ENCODE results near the gene PCDHGA12. TPM values are rescaled to one million over a fixed set of nuclear protein-coding genes. Genes with fewer than 3 reads are reported as not detected.

PCDHGA12 gene
- total and polyA plus RNA-seq, 2 of the 8 experiments (the other 6 are each of a cell fraction or from before 2014, with no cell fraction given): 0.88 to 1.3 TPM

GRCh38 chr5:141409598-141410306, 20.6 kb upstream of the PCDHGA12 start:
- 95% methylated on average over 62 of the region's 64 CpGs; no CpG with 5 or more reads in 1 of the 2 experiments for WGBS, 2 experiments (ENCODE audit: extremely low coverage in 1 of 2, insufficient coverage in 1 of 2, insufficient read length in 1 of 2, insufficient replicate concordance in 2 of 2, low coverage in 1 of 2, low lambda C conversion rate in 2 of 2, missing lambda C conversion rate in 1 of 2)
- H3K18ac ChIP-seq (ENCODE audit: extremely low read depth, low read length): no peak overlapping the region
- no peak overlapping the region for H4K91ac ChIP-seq (replicated peaks; ENCODE audit: insufficient read length, low read length)
- H4K20me1 ChIP-seq (replicated peaks in 1 of 2; ENCODE audit: control insufficient read depth in 1 of 2, insufficient read depth in 2 of 2, low read length in 2 of 2): peaks cover 0 to 1% of the 10 kb centered on the region in 2 experiments
- H3K4me1 ChIP-seq (replicated peaks in 1 of 4; ENCODE audit: control insufficient read depth in 3 of 4, insufficient read depth in 4 of 4, low read length in 3 of 4): no peaks in the 10 kb centered on the region
- H2AFZ ChIP-seq (ENCODE audit: low read length): no peak overlapping the region
- peaks cover 2% of the 10 kb centered on the region; the same call in 1 of the 2 replicates for H3K23me2 ChIP-seq (ENCODE audit: low read depth, low read length)
- no peaks in the 10 kb centered on the region for H3K79me1 ChIP-seq (ENCODE audit: low read depth, low read length)
- H3K9ac ChIP-seq (replicated peaks in 1 of 4; ENCODE audit: extremely low read depth in 1 of 4, low read depth in 3 of 4, low read length in 3 of 4): no peak overlapping the region
- peak overlapping the region; percentile 70; the same call in 1 of the 2 replicates for H2AK5ac ChIP-seq (ENCODE audit: low read depth, low read length)
- no peak overlapping the region for H3K4me3 ChIP-seq (ENCODE audit: extremely low read depth in 1 of 4, insufficient read depth in 2 of 4, low read depth in 3 of 4, low read length in 4 of 4)
- ChIA-PET CTCF (ENCODE audit: partially characterized antibody) (interaction anchor here (0.7 to 23.3 kb wide), 6 partner anchors 9 to 187 kb away, joined by 3 to 1236 read pairs (median 3); partner anchors contain the start of genes PCDHB14 and PCDHGC5), POLR2A (ENCODE audit: partially characterized antibody) (no interaction called here)
- H3K4me2 ChIP-seq (ENCODE audit: insufficient read depth in 1 of 2, low read depth in 2 of 2, low read length in 2 of 2): no peak overlapping the region
- H3K4ac ChIP-seq (replicated peaks; ENCODE audit: insufficient read length, low read depth, low read length): no peak overlapping the region
- H4K5ac ChIP-seq (ENCODE audit: insufficient read length, low read depth, low read length): no peak overlapping the region
- H3K27me3 ChIP-seq (replicated peaks in 1 of 4; ENCODE audit: control insufficient read depth in 3 of 4, extremely low read depth in 1 of 4, insufficient read depth in 3 of 4, low read length in 3 of 4): peaks cover 0 to 10% (median 6%) of the 10 kb centered on the region in 4 experiments; a peak in 6 of 7 replicates
- no peak overlapping the region for H2BK120ac ChIP-seq (replicated peaks; ENCODE audit: low read depth, low read length)
- no peak overlapping the region for H2BK15ac ChIP-seq (ENCODE audit: low read length)
- DNase-seq (ENCODE audit: low read depth in 1 of 2, low spot score in 2 of 2): no peak
- H2BK5ac ChIP-seq (ENCODE audit: low read depth, low read length): no peak overlapping the region
- no peak overlapping the region for H2BK12ac ChIP-seq (ENCODE audit: low read depth, low read length)
- H3K36me3 ChIP-seq (ENCODE audit: control insufficient read depth in 2 of 4, insufficient read depth in 4 of 4, low read length in 3 of 4): peaks cover 0 to 3% (median 0%) of the 10 kb centered on the region in 4 experiments; a peak in 1 of 8 replicates
- 0 out of 2 replicates have a peak, but pooled peaks have one; percentile 34 for TF ChIP-seq CEBPB (IDR thresholded peaks at IDR 0.05; ENCODE audit: low read depth, low read length)
- no peak for TF ChIP-seq KDM1A (IDR thresholded peaks at IDR 0.05; ENCODE audit: borderline replicate concordance, low read length)
- H3K27ac ChIP-seq (ENCODE audit: low read depth, low read length): no peak overlapping the region
- FAIRE-seq: no peak
- H3K14ac ChIP-seq (ENCODE audit: insufficient read length): no peak overlapping the region
- no peak overlapping the region for H4K8ac ChIP-seq (ENCODE audit: extremely low read depth, insufficient read depth, low read length)
- H3K9me3 ChIP-seq (ENCODE audit: insufficient read depth in 2 of 2, low read depth in 1 of 2, low read length in 1 of 2): peaks cover 2 to 11% of the 10 kb centered on the region in 2 experiments; a peak in 2 of 4 replicates
- no peaks in the 10 kb centered on the region for H3K79me2 ChIP-seq (ENCODE audit: control insufficient read depth in 1 of 2, insufficient read depth in 2 of 2, low read length in 2 of 2)
- no peak overlapping the region for H2BK20ac ChIP-seq (ENCODE audit: low read length)
- no peak overlapping the region for H3K23ac ChIP-seq (ENCODE audit: insufficient read length)
- H3K56ac ChIP-seq (replicated peaks; ENCODE audit: insufficient read length, low read depth, low read length): no peak overlapping the region
